Panc1 (cell line): ENCODE results near the gene VAC14. TPM values are rescaled to one million over a fixed set of nuclear protein-coding genes. Genes with fewer than 3 reads are reported as not detected.

ENCODE experiments used
- ATAC-seq: fragments of 200-7000 bp; cut with Tn5 transposase; 2 replicates; pipeline ENCODE4 v1.9.1; 2020; ENCODE audit warnings: mild to moderate bottlenecking, moderate library complexity
- BruUV-seq: library from RNA; stranded (reverse); fragments of 400-500 nt; replicated peaks from 2 replicates; lab custom pipeline; 2021; lab: Mats Ljungman, UMichigan
- CTCF ChIA-PET: fragments of 300-600 bp; sonication (Branson Sonifier 250); formaldehyde crosslinking; loops from one replicate; lab custom pipeline; 2022; ENCODE audit warnings: antibody characterized with exemption; lab: Charles Lee
- POLR2A ChIA-PET: fragments of 300-600 bp; sonication (Branson Sonifier 250); formaldehyde crosslinking; loops from one replicate; lab custom pipeline; 2022; ENCODE audit warnings: antibody characterized with exemption; lab: Charles Lee
- DNase-seq: peaks from one replicate; pipeline ENCODE4 v3.0.0-alpha.2; 2010; ENCODE audit warnings: low read depth, low spot score
- H3K27ac ChIP-seq: 2 replicates; pipeline ENCODE4 v1.5.1; 2011; ENCODE audit warnings: mild to moderate bottlenecking, low read length, inconsistent platforms
- H3K27me3 ChIP-seq: fragments of 200-500 bp; sonication (Bioruptor generic); 2 replicates; pipeline ENCODE4 v1.6.0; 2014; ENCODE audit warnings: low read length, inconsistent platforms; ENCODE audit not compliant: control insufficient read depth, insufficient read depth
- H3K36me3 ChIP-seq: fragments of 200-500 bp; sonication (Bioruptor generic); 2 replicates; pipeline ENCODE4 v1.5.1; 2014; ENCODE audit warnings: inconsistent platforms, mild to moderate bottlenecking, low read length, moderate library complexity; ENCODE audit not compliant: control insufficient read depth, insufficient read depth
- H3K4me1 ChIP-seq: 2 replicates; pipeline ENCODE4 v1.5.1; 2011; ENCODE audit warnings: inconsistent platforms, mild to moderate bottlenecking, low read length, moderate library complexity; ENCODE audit not compliant: control insufficient read depth, insufficient read depth
- H3K4me3 ChIP-seq, 2 experiments: 2 replicates each; pipeline ENCODE4 v1.5.1; 2011 to 2012; ENCODE audit warnings: low read depth in 2 of 2, low read length in 2 of 2, mild to moderate bottlenecking in 2 of 2, inconsistent platforms in 1 of 2, moderate library complexity in 1 of 2
- H3K9me3 ChIP-seq: fragments of 200-500 bp; sonication (Bioruptor generic); 2 replicates; pipeline ENCODE4 v1.5.1; 2014; ENCODE audit warnings: low read depth, mild to moderate bottlenecking, inconsistent platforms, low read length, moderate library complexity; ENCODE audit not compliant: control insufficient read depth, insufficient read depth
- POLR2AphosphoS5 ChIP-seq: IDR thresholded peaks from 2 replicates; pipeline ENCODE4 v1.6.1; 2012; ENCODE audit warnings: mild to moderate bottlenecking, low read depth, low read length, moderate library complexity
- REST ChIP-seq, 2 experiments: IDR thresholded peaks; 2 replicates each; pipeline ENCODE4 v1.6.1; 2011 to 2012; ENCODE audit warnings: low read depth in 2 of 2, control low read depth in 1 of 2, low read length in 1 of 2, mild to moderate bottlenecking in 1 of 2, moderate library complexity in 1 of 2; ENCODE audit not compliant: insufficient read depth in 1 of 2
- SIN3A ChIP-seq: IDR thresholded peaks from 2 replicates; pipeline ENCODE4 v1.6.1; 2012; ENCODE audit warnings: low read depth, mild to moderate bottlenecking, low read length, moderate library complexity, borderline replicate concordance; ENCODE audit not compliant: insufficient read depth
- TCF7L2 ChIP-seq: IDR thresholded peaks from 2 replicates; pipeline ENCODE4 v1.6.1; 2011; ENCODE audit warnings: mild to moderate bottlenecking, low read depth, low read length, inconsistent platforms
- in situ Hi-C: cut with HindIII; loops from 2 replicates; pipeline ENCODE4 v1.10.0; 2016; ENCODE audit warnings: low sequenced_read_pairs, low pct_unique_long_range_greater_than_20kb
- intact Hi-C: fragments of 100-400 bp; cut with micrococcal nuclease; formaldehyde crosslinking; loops from one replicate; pipeline ENCODE4 v1.10.0; 2022; ENCODE audit not compliant: unreplicated experiment
- total RNA-seq: library from RNA; stranded (reverse); gene quantifications from one replicate; pipeline ENCODE4 v1.2.1, GENCODE V29; 2021; ENCODE audit not compliant: unreplicated experiment
- TF ChIP-seq, protein P1 (sequence below): fragments of 450-650 bp; IDR thresholded peaks from 2 replicates; pipeline ENCODE4 v1.5.1; 2017; ENCODE audit warnings: mild to moderate bottlenecking

The VAC14 gene
- total RNA-seq, 1 experiment from 2014 or later, result 37.9 TPM

DNA sequence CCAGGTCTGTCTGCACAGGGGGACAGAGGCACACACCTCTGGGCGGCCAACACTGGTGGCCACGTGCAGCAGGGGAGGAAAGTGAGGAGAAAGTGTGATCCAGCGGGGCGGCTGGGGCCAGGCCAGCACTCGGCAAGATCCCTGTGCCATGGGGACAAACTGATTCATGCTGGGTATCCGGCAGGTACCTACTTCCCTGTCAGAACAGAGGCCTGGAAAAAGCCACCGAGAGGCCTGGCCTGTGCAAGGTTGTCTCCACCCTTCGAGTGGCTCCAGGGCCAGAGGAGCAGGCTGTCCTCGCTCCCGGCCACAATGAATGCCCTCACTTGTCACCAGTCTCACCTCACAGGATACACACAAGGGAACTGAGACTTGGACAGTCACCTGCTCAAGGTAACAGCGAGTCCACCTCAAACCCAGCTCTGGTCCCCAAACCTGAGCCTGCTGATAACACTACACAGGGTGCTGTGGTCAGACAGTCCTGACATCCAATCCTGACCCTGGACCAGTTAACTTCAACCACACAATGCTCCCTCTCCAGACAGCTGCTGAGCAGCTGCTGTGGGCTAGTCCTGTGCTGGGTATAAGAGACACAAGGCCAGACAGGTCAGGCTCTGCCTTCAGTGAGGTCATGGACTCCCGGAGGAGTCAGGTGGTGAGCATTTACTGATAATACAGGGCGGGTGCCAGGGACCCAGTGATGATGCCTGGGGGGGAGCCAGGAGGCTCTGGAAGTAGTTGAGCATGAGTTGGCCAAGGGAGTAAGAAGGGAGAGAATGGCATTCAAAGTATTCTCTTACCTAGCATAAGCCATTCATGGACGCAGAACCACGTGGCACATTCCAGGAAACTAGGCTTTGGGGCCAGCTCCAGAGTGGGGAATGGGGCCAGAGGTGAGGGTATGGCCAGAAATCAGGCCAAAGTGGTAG is 53.0 kb downstream of the VAC14 start:
- no peak for ATAC-seq
- intact Hi-C loops, result no loop called here
- Histone ChIP-seq H3K27ac (peak overlapping the region; percentile 93), H3K36me3 (no peaks in the 10 kb centered on the region), H3K9me3 (no peaks in the 10 kb centered on the region), H3K27me3 (no peaks in the 10 kb centered on the region), H3K4me3 (no peak overlapping the region), H3K4me1 (peaks cover 34% of the 10 kb centered on the region)
- TF ChIP-seq POLR2AphosphoS5, result no peak
- TF ChIP-seq TCF7L2, result no peak
- TF ChIP-seq SIN3A, result no peak
- TF ChIP-seq, protein P1, sequence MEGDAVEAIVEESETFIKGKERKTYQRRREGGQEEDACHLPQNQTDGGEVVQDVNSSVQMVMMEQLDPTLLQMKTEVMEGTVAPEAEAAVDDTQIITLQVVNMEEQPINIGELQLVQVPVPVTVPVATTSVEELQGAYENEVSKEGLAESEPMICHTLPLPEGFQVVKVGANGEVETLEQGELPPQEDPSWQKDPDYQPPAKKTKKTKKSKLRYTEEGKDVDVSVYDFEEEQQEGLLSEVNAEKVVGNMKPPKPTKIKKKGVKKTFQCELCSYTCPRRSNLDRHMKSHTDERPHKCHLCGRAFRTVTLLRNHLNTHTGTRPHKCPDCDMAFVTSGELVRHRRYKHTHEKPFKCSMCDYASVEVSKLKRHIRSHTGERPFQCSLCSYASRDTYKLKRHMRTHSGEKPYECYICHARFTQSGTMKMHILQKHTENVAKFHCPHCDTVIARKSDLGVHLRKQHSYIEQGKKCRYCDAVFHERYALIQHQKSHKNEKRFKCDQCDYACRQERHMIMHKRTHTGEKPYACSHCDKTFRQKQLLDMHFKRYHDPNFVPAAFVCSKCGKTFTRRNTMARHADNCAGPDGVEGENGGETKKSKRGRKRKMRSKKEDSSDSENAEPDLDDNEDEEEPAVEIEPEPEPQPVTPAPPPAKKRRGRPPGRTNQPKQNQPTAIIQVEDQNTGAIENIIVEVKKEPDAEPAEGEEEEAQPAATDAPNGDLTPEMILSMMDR, result no peak
- no peak for TF ChIP-seq REST (IDR thresholded peaks at IDR 0.05; ENCODE audit: insufficient read depth in 1 of 2, low read depth in 2 of 2, low read length in 1 of 2)
- BruUV-seq, result no TSS peak
- in situ Hi-C loops, result no loop called here
- CTCF ChIA-PET, result no interaction called here
- POLR2A ChIA-PET, result interaction anchor here (0.6 kb wide), 1 partner anchor 109 kb away, joined by 3 read pairs; no protein-coding TSS in a partner anchor
- no peak for DNase-seq

DNA sequence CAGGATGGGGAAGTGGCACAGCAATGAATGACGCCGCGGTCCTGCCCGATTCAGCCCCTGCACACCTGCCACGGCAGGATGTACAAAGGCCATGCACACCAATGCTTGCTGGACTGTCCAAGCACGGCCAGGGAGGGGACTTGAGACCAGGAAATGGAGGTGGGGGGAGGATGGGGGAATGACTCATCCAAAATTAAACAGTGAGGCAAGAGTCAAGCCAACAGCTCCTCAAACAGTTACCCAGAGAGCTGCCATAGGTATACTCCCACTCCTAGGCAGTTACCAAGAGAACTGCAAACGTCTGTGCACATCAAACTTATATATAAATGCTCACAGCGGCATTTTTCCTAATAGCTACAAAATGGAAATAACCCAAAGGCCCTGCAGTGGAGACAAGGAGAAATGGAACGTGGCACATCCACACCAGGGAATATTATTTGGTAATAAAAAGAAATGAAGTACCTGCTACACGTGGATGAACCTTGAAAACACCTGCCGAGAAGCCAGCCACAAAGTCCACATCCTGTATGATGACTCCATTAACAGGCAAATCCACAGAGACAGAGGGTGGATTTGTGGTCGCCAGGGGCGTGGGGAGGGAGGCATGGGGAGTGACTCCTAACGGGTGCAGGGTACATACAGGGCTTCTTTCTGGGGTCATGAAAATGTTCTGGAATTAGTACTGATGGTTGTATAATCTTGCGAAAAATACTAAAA is 54.1 kb downstream of the VAC14 start:
- no TSS peak for BruUV-seq
- no peaks in the 10 kb centered on the region for H3K27me3 ChIP-seq
- ATAC-seq (peak; percentile 88), DNase-seq (peak; percentile 81)
- H3K4me1 ChIP-seq, result peaks cover 34% of the 10 kb centered on the region
- no peaks in the 10 kb centered on the region for H3K36me3 ChIP-seq
- H3K27ac ChIP-seq, result peak overlapping the region; percentile 93
- intact Hi-C loops, result no loop called here
- H3K4me3 ChIP-seq, result peak overlapping the region in 1 of 2 experiments; percentile 18; a peak in 1 of 4 replicates
- ChIA-PET CTCF (interaction anchor here (1.0 kb wide), 1 partner anchor 24 kb away, joined by 4 read pairs; no protein-coding TSS in a partner anchor), POLR2A (no interaction called here)
- in situ Hi-C loops, result no loop called here
- no peaks in the 10 kb centered on the region for H3K9me3 ChIP-seq
- peak; percentile 36; the same call in 1 of the 2 replicates for TF ChIP-seq POLR2AphosphoS5
- TF ChIP-seq SIN3A, result no peak
